Stomach (tissue), 4 donors: Measurements from ENCODE around the gene CAV2.

ENCODE experiments used
- EP300 ChIP-seq: sonication (generic); formaldehyde crosslinking; IDR thresholded peaks from one replicate; pipeline ENCODE4 v1.6.1; 2017; ENCODE audit warnings: antibody characterized with exemption
- POLR2A ChIP-seq, 4 donors: fragments of 450-650 bp; IDR thresholded peaks; one replicate each; pipeline ENCODE4 v1.6.1; 2016; ENCODE audit warnings: antibody characterized with exemption in 4 of 4, control low read depth in 2 of 4, mild to moderate bottlenecking in 1 of 4, moderate library complexity in 1 of 4
- TF ChIP-seq, protein P1 (sequence below), 7 experiments: fragments of 450-650 bp in 4 of 7; fragments of 200-600 bp in 3 of 7; sonication (generic) in 3 of 7; IDR thresholded peaks; one replicate each; pipeline ENCODE4 v1.5.1; 2016 to 2019; ENCODE audit warnings: antibody characterized with exemption in 7 of 7, control low read depth in 2 of 7, mild to moderate bottlenecking in 1 of 7

GRCh38 chr7:116463956-116464355, 35.6 kb upstream of the CAV2 start:
- TF ChIP-seq, protein P1, sequence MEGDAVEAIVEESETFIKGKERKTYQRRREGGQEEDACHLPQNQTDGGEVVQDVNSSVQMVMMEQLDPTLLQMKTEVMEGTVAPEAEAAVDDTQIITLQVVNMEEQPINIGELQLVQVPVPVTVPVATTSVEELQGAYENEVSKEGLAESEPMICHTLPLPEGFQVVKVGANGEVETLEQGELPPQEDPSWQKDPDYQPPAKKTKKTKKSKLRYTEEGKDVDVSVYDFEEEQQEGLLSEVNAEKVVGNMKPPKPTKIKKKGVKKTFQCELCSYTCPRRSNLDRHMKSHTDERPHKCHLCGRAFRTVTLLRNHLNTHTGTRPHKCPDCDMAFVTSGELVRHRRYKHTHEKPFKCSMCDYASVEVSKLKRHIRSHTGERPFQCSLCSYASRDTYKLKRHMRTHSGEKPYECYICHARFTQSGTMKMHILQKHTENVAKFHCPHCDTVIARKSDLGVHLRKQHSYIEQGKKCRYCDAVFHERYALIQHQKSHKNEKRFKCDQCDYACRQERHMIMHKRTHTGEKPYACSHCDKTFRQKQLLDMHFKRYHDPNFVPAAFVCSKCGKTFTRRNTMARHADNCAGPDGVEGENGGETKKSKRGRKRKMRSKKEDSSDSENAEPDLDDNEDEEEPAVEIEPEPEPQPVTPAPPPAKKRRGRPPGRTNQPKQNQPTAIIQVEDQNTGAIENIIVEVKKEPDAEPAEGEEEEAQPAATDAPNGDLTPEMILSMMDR (IDR thresholded peaks at IDR 0.05) = no peak
- TF ChIP-seq POLR2A (IDR thresholded peaks at IDR 0.05) (no peak), EP300 (no peak)
